Measurements from ENCODE around the gene AK3. TPM values are rescaled to one million over a fixed set of nuclear protein-coding genes. Genes with fewer than 3 reads are reported as not detected.

AK3 gene
- total and polyA plus RNA-seq, 2 experiments from 2014 or later: 105 to 114 TPM

- no peaks in the 10 kb centered on the region for H3K4me1 ChIP-seq (ENCODE audit: low read depth)
- no peak overlapping the region for H3K4me3 ChIP-seq
- H3K27me3 ChIP-seq: no peaks in the 10 kb centered on the region
- no peak overlapping the region for H3K27ac ChIP-seq
- no peak for DNase-seq (ENCODE audit: low read depth in 1 of 2, low spot score in 1 of 2)
- no peaks in the 10 kb centered on the region for H3K9me3 ChIP-seq (ENCODE audit: low read depth)
- TF ChIP-seq CTCF (IDR thresholded peaks at IDR 0.05; ENCODE audit: low read depth, low read length): no peak
- peaks cover 24% of the 10 kb centered on the region for H3K36me3 ChIP-seq
These were observed 19.3 kb downstream of the AK3 start for GRCh38 chr9:4721736-4722135.

GRCh38 chr9:4718911-4719310 lies 22.1 kb downstream of the AK3 start:
- H3K9me3 ChIP-seq (ENCODE audit: low read depth): no peaks in the 10 kb centered on the region
- no peak overlapping the region for H3K27ac ChIP-seq
- no peak overlapping the region for H3K4me3 ChIP-seq
- no peak for DNase-seq (ENCODE audit: low read depth in 1 of 2, low spot score in 1 of 2)
- H3K27me3 ChIP-seq: no peaks in the 10 kb centered on the region
- no peak for TF ChIP-seq CTCF (IDR thresholded peaks at IDR 0.05; ENCODE audit: low read depth, low read length)
- peaks cover 37% of the 10 kb centered on the region for H3K36me3 ChIP-seq
- H3K4me1 ChIP-seq (ENCODE audit: low read depth): no peaks in the 10 kb centered on the region

DNA sequence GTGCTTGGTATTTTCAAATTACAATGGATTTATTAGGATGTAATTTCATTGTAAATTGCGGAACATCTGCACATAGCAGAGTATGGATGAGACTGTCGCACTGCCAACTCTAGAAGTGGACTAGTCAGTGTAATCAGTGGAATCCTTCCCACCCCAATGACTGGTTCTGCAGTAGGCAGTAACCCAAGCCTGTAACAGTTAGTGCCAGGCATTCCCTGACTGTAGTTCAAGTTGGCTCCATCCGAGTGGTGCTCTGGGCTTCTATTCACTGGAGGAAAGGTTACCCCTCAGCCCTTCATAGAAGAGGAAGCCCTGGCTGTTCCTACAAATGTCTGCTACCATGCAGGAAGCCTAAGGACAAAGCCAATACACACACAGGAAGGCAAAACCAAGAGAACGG lies 23.2 kb downstream of the AK3 start:
- no peak for TF ChIP-seq CTCF (IDR thresholded peaks at IDR 0.05; ENCODE audit: low read depth, low read length)
- Histone ChIP-seq H3K27ac (no peak overlapping the region), H3K27me3 (no peaks in the 10 kb centered on the region), H3K4me1 (ENCODE audit: low read depth) (no peaks in the 10 kb centered on the region), H3K4me3 (no peak overlapping the region), H3K9me3 (ENCODE audit: low read depth) (no peaks in the 10 kb centered on the region), H3K36me3 (peaks cover 39% of the 10 kb centered on the region)
- DNase-seq (ENCODE audit: low read depth in 1 of 2, low spot score in 1 of 2): no peak

DNA sequence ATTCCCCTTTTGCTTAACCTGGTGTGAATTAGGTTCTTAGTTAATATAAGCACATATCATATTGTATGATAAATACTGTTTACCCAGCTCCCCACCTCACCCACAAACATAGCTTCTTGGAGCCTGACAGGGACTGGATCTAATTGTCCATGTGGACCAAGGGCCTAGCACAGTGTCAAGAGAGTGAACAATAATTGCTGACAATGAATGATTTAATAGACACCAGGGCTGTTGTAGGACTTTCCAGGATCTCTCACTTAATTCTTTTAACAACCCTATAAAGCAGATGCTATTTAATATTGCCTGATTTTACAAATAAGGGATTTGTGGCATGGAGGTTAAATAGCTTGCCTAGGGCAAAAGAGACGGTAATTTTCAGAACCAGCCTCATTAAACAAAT lies 24.8 kb downstream of the AK3 start:
- no peaks in the 10 kb centered on the region for H3K27me3 ChIP-seq

GRCh38 chr9:4714266-4715016 lies 26.6 kb downstream of the AK3 start:
- H3K9me3 ChIP-seq (ENCODE audit: low read depth): no peaks in the 10 kb centered on the region
- no peak overlapping the region for H3K4me3 ChIP-seq
- peaks cover 48% of the 10 kb centered on the region for H3K36me3 ChIP-seq
- TF ChIP-seq CTCF (IDR thresholded peaks at IDR 0.05; ENCODE audit: low read depth, low read length): no peak
- H3K27me3 ChIP-seq: no peaks in the 10 kb centered on the region
- H3K27ac ChIP-seq: no peak overlapping the region
- no peaks in the 10 kb centered on the region for H3K4me1 ChIP-seq (ENCODE audit: low read depth)
- no peak for DNase-seq (ENCODE audit: low read depth in 1 of 2, low spot score in 1 of 2)

More for the DNA sequence above, 24.8 kb downstream of the AK3 start:
- DNase-seq (ENCODE audit: low read depth in 1 of 2, low spot score in 1 of 2): no peak
- Histone ChIP-seq H3K27ac (no peak overlapping the region), H3K4me3 (no peak overlapping the region), H3K36me3 (peaks cover 51% of the 10 kb centered on the region), H3K9me3 (ENCODE audit: low read depth) (no peaks in the 10 kb centered on the region), H3K4me1 (ENCODE audit: low read depth) (no peaks in the 10 kb centered on the region)
- TF ChIP-seq CTCF (IDR thresholded peaks at IDR 0.05; ENCODE audit: low read depth, low read length): no peak

Data from cardiac muscle cell (in vitro differentiated cells and primary cell).